ENCODE results near the gene GPHB5. TPM values are rescaled to one million over a fixed set of nuclear protein-coding genes. Genes with fewer than 3 reads are reported as not detected.

The GPHB5 gene
- polyA plus RNA-seq, 1 experiment: not detected

DNA sequence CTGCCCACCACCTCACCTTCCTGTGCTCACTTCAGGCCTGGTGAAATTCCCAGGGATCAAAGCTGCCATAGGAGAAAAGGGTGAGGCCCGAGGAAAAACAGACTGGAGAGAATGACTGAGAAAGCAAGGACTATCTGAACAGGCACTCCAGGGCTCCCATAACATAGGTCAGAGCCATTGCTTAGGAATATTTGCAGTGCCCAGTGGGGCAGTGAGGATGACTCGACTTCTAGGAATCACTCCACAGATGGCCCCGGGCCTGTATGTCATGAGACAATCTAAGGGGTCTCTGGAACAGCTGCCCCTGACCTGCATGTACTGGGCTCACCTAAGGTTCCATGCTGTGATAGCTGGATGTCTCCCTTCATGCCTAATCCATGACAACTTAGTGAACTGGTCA, 51.6 kb downstream of the GPHB5 start:
- no peak overlapping the region for H3K4me3 ChIP-seq (ENCODE audit: low read depth, low read length)
- ChIA-PET CTCF (interaction anchor here (1.1 to 1.8 kb wide), 2 partner anchors 10 to 1105 kb away, joined by 4 to 9 read pairs; no protein-coding TSS in a partner anchor), POLR2A (no interaction called here)
- no peak overlapping the region for H3K27ac ChIP-seq (ENCODE audit: low read depth, low read length)
- no peaks in the 10 kb centered on the region for H3K27me3 ChIP-seq (ENCODE audit: control insufficient read depth, insufficient read depth, low read length)
- no peaks in the 10 kb centered on the region for H3K9me3 ChIP-seq (ENCODE audit: control insufficient read depth, insufficient read depth, low read length)
- no peak for TF ChIP-seq CTCF (IDR thresholded peaks at IDR 0.05; ENCODE audit: low read depth, low read length)
- no peak for DNase-seq (ENCODE audit: low read depth, low spot score)

DNA sequence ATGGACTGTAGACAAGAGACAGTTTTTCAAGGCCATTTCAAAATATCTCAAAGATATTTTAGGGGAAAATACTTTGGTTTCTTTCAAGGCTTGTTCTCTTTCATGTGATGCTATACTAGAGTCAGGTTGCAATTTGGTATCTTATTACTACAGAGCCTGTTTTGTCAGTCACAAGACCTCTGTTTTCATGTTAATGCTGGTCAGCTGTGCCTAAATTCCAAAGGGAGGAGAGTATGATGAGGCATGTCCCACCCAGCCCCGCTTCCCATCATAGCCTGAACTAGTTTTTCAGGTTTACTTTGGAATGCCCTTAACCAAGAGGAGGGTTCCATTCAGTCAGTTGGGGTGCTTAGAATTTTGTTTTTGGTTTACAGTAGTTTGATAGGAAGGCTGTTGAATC, 52.6 kb downstream of the GPHB5 start:
- no peak overlapping the region for H3K4me3 ChIP-seq (ENCODE audit: low read depth, low read length)
- ChIA-PET CTCF (interaction anchor here (0.5 to 1.8 kb wide), 2 partner anchors 11 to 529 kb away, joined by 3 to 9 read pairs; no protein-coding TSS in a partner anchor), POLR2A (no interaction called here)
- TF ChIP-seq CTCF (IDR thresholded peaks at IDR 0.05; ENCODE audit: low read depth, low read length): no peak
- no peak for DNase-seq (ENCODE audit: low read depth, low spot score)
- no peaks in the 10 kb centered on the region for H3K9me3 ChIP-seq (ENCODE audit: control insufficient read depth, insufficient read depth, low read length)
- no peaks in the 10 kb centered on the region for H3K27me3 ChIP-seq (ENCODE audit: control insufficient read depth, insufficient read depth, low read length)
- no peak overlapping the region for H3K27ac ChIP-seq (ENCODE audit: low read depth, low read length)

Other genes starting within 250 kb of the GPHB5 start
- gene RHOJ, start 114.5 kb downstream of the GPHB5 start, polyA plus RNA-seq (2011; rRNA removed): 62.7 and 71.4 TPM in 2 replicates
- gene PPP2R5E, start 224.4 kb upstream of the GPHB5 start, polyA plus RNA-seq (2011; rRNA removed): 18.2 and 20.3 TPM in 2 replicates